Adrenal gland (tissue), 5 donors: ENCODE data around the gene LRRC10B.

Source experiments
- CTCF ChIP-seq, 6 experiments: fragments of 450-650 bp in 4 of 6; fragments of 200-600 bp in 2 of 6; sonication (generic) in 1 of 6; IDR thresholded peaks; 1 replicate in 5 of 6; 2 replicates in 1 of 6; pipeline versions ENCODE4 v1.5.1 to v1.8.0; 2016 to 2021; ENCODE audit warnings: antibody characterized with exemption in 6 of 6, mild to moderate bottlenecking in 2 of 6, moderate library complexity in 1 of 6
- POLR2A ChIP-seq, 2 donors: fragments of 450-650 bp; IDR thresholded peaks; one replicate each; pipeline ENCODE4 v1.6.1; 2017; ENCODE audit warnings: antibody characterized with exemption in 2 of 2, mild to moderate bottlenecking in 2 of 2, moderate library complexity in 1 of 2
- donor health status: DM: no; HTN: no; CAD: no.

GRCh38 chr11:61549177-61549576 is 40.6 kb downstream of the LRRC10B start:
- no peak for TF ChIP-seq CTCF (IDR thresholded peaks at IDR 0.05)
- TF ChIP-seq POLR2A (IDR thresholded peaks at IDR 0.05): no peak
